Upper lobe of left lung (tissue), 4 donors: Measurements from ENCODE around the gene RPS6KL1.

Experiments
- EP300 ChIP-seq, 4 donors: sonication (generic); formaldehyde crosslinking; IDR thresholded peaks; one replicate each; pipeline ENCODE4 v1.5.1; 2017; ENCODE audit warnings: antibody characterized with exemption in 4 of 4, control low read depth in 2 of 4
- TF ChIP-seq, protein P1 (sequence below), 6 experiments: fragments of 450-650 bp in 4 of 6; fragments of 200-600 bp in 2 of 6; sonication (generic) in 2 of 6; IDR thresholded peaks; one replicate each; pipeline ENCODE4 v1.5.1; 2016 to 2019; ENCODE audit warnings: antibody characterized with exemption in 6 of 6

GRCh38 chr14:74886001-74886400, 37.1 kb downstream of the RPS6KL1 start:
- TF ChIP-seq, protein P1, sequence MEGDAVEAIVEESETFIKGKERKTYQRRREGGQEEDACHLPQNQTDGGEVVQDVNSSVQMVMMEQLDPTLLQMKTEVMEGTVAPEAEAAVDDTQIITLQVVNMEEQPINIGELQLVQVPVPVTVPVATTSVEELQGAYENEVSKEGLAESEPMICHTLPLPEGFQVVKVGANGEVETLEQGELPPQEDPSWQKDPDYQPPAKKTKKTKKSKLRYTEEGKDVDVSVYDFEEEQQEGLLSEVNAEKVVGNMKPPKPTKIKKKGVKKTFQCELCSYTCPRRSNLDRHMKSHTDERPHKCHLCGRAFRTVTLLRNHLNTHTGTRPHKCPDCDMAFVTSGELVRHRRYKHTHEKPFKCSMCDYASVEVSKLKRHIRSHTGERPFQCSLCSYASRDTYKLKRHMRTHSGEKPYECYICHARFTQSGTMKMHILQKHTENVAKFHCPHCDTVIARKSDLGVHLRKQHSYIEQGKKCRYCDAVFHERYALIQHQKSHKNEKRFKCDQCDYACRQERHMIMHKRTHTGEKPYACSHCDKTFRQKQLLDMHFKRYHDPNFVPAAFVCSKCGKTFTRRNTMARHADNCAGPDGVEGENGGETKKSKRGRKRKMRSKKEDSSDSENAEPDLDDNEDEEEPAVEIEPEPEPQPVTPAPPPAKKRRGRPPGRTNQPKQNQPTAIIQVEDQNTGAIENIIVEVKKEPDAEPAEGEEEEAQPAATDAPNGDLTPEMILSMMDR (IDR thresholded peaks at IDR 0.05), result no peak
- no peak for TF ChIP-seq EP300 (IDR thresholded peaks at IDR 0.05)
